GM21717 (cell line): ENCODE data around the gene TBX10.
"Not testable (repeated sequence)": the region's sequence is repeated elsewhere in the genome, so short reads cannot be mapped to it uniquely, and the experiment has no call there.

Experiments
- ATAC-seq: cut with Tn5 transposase; IDR thresholded peaks from one replicate; pipeline ENCODE4 v1.9.1; 2021; ENCODE audit warnings: mild to moderate bottlenecking, moderate library complexity; ENCODE audit not compliant: unreplicated experiment

The TBX10 gene

DNA sequence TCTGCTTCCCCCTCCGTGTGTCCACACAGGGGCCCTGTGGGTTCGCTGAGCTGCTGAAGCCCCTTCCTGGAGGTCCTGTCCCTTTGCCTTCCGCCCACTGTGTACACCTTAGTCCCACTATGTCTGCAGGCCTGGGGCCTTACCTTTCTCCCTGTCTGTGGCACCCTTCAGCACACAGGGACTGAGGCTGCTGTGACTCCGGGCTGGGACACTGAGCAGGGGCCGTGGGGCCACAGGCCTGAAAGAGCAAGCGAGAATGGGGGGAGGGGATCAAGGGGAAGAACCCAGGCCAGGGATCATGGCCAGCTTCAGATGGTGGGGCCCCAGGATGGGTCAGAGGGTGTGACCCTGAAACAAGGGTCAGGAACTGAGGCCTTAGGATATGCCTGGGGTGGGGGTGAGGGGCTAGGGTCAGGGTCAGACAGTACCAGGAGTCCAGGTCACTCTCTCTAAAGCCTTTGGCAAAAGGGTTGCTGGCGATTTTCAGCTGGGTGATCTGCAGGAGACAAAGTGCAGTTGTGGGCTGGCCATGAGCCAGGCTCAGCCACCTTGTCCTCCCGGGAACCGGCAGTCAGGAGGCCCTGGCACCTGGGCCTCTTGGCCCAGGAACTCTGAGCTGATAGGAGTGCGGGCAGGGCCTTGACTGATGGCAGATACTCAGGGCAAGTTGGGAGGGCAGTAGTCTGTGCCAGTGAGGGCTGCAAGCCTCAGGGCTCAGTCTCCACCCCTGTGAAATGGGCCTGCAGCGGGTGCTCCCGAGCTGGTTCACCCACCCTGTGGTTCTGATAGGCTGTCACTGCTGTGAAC, 7.2 kb downstream of the TBX10 start:
- no peak for ATAC-seq

DNA sequence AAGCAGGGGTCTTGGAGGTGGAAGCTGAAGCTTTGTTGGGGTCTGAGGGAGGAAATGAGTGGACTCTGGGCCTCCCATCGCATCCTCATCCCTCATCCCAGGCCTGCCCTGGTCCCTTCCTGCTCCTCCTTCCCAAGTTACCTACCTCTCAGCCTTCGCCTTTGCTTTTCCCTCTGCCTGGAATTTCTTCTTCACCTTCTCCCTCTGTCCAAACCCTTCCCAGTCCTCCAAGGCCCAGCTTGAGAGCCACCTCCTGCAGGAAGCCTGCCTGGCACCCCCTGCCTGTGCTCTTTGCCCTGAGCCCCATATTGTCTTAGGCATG, 7.7 kb downstream of the TBX10 start:
- ATAC-seq = no peak

DNA sequence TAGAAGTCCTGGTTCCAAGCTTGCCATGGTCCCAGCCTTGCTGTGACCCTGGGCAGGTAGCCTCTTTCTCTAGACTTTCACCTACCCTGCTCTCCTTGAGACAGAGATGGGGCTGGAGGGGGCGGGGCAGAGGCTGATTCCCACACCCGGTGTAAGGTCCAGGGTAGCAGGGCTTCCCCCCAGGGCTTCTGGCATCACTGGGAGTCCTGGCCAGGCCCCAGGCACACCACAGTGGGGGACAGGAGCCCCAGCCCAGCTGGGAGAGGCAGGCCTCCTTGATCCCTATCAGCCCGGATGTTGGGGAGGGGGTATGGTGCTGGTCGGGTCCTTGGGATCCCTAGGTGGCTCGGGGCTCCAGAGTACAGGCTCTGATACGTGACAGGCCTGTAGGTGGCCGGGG, 8.2 kb downstream of the TBX10 start:
- ATAC-seq = no peak

DNA sequence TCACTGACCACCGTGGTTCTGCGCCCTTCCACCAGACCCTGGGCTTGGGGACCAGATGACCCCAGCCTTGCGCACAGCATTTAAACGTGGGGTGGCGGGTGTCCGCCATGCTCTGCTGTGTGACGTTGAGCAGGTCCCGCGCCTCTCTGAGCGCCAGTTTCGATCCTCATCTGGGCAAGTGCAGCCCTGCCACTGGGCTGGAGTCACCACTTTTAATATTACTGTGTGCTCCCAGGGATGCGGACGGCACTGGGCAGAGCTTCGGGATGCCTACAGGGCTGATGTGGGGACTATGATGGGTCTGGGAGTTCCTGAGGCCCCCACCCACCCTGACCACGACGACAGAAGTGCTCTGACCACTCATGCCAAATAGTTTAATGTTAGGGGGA, 8.6 kb downstream of the TBX10 start:
- no peak for ATAC-seq

DNA sequence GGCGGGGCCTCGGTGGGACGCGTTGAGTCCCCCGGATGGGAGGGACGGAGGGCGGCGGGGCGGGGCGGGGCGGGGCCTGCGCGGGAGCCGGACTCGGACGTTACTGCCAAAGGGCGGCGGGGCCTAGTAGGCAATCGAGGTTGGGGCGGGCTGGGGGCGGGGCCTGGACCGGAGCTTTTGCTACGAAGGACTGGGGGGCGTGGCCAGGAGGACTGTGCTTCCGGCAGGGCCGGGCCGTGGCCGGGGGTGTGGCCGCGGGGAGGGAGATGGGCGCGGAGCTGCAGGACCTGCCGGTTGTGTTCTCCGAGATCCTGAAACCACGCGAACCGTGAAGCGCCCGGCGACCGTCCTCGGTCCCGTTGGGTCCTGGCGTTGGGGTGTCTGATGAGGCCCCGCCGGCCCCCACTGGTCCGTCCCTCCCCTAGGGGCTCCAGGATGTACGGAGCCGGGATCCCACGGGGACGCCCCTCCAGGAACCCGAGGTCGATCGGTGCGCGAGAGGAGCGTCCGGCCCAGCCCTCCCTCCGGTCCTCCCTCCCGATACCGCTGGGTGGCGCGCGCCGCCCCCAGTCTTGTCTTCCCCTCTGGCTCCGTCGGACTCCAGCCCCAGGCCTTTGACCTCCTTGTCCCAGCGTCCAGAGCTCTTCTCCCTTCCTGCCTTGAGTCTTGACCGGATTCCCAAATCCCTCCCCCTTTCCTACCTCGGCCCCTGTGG, 9.2 kb downstream of the TBX10 start:
- ATAC-seq = peak; percentile 45

DNA sequence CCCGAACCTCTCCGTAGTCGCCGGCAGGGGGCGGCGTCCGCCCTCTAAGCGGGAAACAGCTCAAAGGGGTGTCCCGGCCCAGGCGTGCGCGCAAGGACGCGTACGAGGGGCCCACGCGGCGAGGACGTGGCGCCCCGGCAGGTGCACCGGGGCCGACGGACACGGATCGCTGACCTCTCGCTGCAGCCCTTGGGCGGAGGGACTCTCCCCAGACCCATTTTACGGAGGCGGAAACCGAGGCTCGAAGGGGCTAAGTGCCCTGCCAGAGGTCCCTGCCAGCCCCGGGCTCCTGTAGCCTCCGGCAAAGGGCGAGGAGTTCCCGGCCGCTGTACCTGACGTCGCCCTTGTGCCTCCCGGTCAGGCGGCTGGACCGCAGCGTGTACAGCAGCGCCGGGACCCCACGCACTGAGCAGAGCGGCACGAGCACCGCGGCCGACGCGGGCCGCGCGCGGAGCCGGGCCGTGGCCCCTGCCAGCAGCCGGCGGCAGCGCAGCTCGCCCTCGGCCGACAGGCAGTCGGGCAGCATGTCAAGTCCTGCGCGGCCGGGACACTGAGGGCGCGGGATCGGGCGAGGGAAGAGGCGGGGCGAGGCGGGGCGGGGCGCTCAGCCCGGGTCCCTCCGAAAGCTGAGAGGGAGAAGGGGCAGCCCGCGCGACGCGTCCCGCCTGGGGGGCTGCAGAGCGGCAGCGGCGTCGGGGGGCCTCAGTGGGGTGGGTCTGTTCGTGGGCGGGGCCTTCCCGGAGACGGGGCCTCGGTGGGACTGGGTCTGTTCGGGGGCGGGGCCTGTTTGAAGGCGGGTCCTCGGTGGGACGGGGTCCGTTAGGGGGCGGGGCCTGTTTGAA, 10.0 kb downstream of the TBX10 start, which contains the start of gene NUDT8:
Gene NUDT8, minus strand, starts transcription at position 552 of the 842 bp plus-strand sequence. Its CDS starts 26 bp downstream, at position 526.
- ATAC-seq = peak; percentile 45

DNA sequence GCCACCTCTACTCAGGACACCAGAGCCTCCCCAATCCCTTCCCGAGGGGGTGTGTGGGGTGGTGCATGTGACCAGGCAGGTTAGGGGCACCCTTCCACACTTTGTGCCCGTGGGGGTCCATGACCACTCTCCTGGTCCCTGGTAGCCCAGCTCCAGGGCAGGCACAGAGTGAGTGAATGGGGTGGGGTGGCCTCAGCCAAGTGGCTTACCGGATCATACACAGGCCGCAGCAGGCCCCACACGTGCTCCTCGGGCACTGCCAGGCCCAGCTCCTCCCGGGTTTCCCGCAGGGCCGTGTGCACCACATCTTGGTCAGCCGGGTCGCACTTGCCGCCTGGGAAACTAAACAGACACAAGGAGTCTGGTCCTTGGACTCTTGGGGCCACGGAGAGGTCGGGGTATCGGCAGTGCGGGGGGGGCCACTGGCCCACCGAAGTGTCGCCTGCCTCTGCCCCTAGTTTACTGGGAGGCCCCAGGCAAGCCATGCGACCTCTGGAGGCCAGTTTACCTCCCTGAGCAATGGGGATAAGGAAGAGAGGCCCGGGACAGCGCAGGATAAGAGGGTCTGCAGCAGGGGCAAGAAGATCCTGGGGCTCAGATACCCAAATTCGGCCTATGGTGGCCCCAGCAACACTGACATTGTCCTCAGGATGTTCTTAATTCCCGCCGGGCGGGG, 10.7 kb downstream of the TBX10 start:
- no peak for ATAC-seq

DNA sequence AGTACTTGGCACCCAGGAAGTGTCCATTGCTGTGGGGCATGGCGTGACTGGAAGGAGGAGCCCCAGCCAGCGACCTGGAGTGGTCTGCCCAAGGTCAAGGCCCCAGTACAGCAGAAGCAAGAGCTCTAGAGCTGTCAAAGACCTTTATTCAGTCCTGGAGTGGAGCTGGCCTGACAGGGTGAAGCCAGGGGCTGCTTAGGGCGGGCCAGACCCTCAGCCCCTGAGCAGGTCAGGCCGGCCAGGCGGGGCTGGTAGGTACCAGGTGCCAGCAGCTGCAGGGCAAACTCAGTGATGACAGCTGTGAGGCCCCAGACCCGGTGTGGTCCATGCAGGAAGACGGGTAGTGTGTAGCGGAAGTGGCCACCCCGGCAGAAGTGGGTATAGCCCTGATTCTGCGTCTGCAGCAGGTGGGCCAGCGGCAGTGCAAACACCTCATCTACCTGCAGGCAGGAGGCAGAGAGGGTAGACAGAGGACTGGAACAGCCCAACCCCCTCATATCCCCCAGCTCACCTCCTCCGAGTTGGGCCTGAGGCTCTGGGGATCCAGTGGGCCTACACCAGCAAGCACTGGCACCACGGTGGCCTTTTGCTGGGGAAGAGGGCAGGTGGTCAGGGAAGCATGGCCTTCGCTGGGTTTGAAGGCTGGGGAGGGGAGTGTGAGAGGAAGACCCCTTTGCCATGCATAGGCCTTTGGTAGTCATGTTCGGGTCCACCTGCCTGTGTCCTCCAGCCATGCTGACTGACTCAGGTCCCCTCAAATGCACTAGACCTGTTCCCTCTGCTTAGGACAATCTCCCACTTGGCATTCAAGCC, 11.5 kb downstream of the TBX10 start:
- no peak for ATAC-seq

DNA sequence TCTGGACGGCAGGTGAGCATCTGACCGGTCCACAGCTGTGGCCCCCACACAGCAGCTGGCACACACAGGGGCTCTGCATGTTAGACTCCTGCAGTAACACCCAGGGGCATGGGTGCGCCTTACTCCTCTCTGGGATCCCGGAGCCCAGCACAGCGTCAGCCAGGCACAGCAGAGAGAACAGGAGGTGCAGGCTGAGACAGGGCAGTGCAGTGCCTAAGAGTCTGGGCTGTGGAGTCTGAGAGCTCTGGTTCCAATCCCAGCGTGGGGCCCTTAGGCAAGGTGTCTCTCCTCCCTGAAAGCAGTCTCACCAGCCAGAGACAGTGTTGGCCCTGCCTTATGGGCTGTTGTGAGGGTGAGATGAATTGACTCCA, 12.1 kb downstream of the TBX10 start:
- no peak for ATAC-seq

DNA sequence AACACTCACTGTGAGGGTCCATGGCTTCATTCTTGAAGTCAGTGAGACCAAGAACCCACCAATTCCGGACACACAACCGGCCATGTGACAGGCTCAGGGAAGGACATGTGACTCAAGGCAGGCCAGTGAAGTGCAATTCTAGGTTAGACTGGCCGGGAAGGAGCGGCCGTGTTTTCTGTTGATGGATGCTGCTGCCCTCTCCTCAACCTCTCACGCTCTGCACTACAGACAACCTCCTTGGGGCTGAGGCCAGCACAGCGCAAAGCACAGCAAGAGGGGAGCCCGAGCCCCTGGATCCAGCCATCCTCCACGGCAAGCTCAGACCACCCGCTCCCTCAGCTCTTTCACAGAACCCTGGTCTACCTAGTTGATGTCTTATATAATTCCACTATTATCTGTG, 12.6 kb downstream of the TBX10 start:
- no peak for ATAC-seq

DNA sequence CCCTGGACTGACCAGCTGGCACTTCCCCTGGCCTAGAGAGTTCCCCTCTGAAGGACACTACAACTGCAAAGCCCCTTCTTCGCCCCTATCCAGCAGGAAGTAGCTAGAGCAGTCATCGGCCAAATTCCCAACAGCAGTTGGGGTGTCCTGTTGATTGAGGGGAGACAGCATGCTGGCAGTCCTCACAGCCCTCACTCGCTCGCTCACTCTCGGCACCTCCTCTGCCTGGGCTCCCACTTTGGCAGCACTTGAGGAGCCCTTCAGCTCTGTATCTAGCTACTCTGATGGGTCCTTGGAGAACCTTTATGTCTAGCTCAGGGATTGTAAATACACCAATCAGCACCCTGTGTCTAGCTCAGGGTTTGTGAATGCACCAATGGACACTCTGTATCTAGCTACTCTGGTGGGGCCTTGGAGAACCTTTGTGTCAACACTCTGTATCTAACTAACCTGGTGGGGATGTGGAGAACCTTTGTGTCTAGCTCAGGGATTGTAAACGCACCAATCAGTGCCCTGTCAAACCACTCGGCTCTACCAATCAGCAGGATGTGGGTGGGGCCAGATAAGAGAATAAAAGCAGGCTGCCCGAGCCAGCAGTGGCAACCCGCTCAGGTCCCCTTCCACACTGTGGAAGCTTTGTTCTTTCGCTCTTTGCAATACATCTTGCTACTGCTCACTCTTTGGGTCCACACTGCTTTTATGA, 13.3 kb downstream of the TBX10 start:
- ATAC-seq = not testable (repeated sequence)

DNA sequence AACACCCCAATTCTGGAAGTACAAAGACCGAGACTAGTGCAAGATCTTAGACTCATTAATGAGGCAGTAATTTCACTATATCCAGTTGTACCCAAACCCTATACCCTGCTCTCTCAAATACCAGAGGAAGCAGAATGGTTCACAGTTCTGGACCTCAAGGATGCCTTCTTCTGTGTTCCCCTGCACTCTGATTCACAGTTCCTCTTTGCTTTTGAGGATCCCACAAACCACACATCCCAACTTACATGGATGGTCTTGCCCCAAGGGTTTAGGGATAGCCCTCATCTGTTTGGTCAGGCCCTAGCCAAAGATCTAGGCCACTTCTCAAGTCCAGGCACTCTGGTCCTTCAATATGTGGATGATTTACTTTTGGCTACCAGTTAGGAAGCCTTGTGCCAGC, 15.8 kb downstream of the TBX10 start:
- not testable (repeated sequence) for ATAC-seq

DNA sequence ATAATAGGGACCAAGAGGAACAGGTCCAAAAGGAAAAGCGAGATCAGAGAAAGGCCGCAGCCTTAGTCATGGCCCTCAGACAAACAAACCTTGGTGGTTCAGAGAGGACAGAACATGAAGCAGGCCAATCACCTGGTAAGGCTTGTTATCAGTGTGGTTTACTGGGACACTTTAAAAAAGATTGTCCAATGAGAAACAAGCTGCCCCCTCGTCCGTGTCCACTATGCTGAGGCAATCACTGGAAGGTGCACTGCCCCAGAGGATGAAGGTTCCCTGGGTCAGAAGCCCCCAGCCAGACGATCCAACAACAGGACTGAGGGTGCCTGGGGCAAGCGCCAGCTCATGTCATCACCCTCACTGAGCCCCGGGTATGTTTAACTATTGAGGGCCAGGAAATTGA, 16.7 kb downstream of the TBX10 start:
- ATAC-seq = not testable (repeated sequence)

DNA sequence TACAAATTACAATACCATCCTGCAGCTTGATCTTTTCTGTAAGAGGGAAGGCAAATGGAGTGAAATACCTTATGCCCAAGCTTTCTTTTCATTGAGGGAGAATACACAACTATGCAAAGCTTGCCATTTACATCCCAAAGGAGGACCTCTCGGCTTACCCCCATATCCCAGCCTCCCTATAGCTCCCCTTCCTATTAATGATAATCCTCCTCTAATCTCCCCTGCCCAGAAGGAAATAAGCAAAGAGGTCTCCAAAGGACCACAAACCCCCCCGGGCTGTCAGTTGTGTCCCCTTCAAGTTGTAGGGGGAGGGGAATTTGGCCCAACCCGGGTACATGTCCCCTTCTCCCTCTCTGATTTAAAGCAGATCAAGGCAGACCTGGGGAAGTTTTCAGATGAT, 17.6 kb downstream of the TBX10 start:
- ATAC-seq = not testable (repeated sequence)

DNA sequence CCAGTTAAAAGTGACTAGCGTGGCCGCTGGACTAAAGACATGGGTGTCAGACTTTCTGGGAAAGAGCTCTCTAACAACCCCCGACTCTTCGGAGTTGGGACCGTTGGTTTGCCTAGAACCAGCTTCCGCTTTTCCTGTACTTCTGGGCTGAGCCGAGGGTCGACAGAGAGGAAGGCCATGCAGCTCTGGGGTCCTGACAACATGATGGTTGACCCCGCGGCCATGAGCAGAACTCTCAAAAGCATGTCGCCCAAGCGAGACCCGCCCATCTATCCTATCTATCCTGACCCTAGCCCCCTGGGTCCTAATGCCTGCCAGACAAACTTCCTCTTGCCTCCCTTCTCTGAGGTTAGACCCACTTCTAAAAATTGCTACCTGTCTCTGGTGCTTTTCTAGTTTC, 18.9 kb downstream of the TBX10 start:
- ATAC-seq = not testable (repeated sequence)

DNA sequence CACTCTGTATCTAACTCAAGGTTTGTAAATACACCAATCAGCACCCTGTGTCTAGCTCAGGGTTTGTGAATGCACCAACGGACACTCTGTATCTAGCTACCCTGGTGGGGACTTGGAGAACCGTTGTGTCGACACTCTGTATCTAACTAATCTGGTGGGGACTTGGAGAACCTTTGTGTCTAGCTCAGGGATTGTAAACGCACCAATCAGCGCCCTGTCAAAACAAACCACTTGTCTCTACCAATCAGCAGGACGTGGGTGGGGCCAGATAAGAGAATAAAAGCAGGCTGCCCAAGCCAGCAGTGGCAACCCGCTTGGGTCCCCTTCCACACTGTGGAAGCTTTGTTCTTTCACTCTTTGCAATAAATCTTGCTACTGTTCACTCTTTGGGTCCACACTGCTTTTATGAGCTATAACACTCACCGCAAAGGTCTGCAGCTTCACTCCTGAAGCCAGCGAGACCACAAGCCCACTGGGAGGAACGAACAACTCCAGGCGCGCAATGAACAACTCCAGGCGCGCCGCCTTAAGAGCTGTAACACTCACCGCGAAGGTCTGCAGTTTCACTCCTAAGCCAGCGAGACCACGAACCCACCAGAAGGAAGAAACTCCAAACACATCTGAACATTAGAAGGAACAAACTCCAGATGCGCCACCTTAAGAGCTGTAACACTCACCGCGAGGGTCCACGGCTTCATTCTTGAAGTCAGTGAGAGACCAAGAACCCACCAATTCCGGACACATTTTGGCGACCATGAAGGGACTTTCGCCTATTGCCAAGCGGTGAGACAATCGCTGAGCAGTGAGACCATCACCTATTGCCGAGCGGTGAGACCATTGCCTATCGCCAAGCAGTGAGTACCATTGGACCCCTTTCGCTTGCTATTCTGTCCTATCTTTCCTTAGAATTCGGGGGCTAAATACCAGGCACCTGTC, 19.6 kb downstream of the TBX10 start:
- ATAC-seq = not testable (repeated sequence)

DNA sequence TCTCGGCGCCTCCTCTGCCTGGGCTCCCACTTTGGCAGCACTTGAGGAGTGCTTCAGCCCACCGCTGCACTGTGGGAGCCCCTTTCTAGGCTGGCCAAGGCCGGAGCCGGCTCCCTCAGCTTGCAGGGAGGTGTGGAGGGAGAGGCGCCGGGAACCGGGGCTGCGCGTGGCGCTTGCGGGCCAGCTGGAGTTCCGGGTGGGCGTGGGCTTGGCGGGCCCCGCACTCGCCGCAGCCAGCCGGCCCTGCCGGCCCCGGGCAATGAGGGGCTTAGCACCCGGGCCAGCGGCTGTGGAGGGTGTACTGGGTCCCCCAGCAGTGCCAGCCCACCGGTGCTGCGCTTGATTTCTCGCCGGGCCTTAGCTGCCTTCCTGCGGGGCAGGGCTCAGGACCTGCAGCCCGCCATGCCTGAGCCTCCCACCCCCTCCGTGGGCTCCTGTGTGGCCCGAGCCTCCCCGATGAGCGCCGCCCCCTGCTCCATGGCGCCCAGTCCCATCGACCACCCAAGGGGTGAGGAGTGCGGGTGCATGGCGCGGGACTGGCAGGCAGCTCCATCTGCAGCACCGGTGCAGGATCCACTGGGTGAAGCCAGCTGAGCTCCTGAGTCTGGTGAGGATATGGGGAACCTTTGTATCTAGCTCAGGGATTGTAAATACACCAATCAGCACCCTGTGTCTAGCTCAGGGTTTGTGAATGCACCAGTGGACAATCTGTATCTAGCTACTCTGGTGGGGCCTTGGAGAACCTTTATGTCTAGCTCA, 20.5 kb downstream of the TBX10 start:
- ATAC-seq = not testable (repeated sequence)
